Memory B cell (primary cell): ENCODE data around the gene ACSF3.
"Not testable (repeated sequence)": the region's sequence is repeated elsewhere in the genome, so short reads cannot be mapped to it uniquely, and the experiment has no call there.

Source experiments
- ATAC-seq: fragments of 150-1000 bp; cut with Tn5 transposase; 2 replicates; pipeline ENCODE4 v1.10.0; 2021; ENCODE audit warnings: low read depth, mild to moderate bottlenecking, moderate library complexity
- DNase-seq, 2 donors: peaks; one replicate each; pipeline ENCODE4 v3.0.0; 2022; ENCODE audit warnings: low spot score in 2 of 2
- H3K27ac Mint-ChIP-seq: one replicate; pipeline ENCODE4 v1.8.0; 2022; ENCODE audit warnings: mild to moderate bottlenecking, moderate library complexity, mixed read lengths
- H3K27me3 Mint-ChIP-seq: one replicate; pipeline ENCODE4 v1.8.0; 2022; ENCODE audit warnings: mixed read lengths
- H3K36me3 Mint-ChIP-seq: one replicate; pipeline ENCODE4 v1.8.0; 2022; ENCODE audit warnings: mild to moderate bottlenecking, mixed read lengths
- H3K4me1 Mint-ChIP-seq: one replicate; pipeline ENCODE4 v1.8.0; 2022; ENCODE audit warnings: mixed read lengths
- H3K4me3 Mint-ChIP-seq: one replicate; pipeline ENCODE4 v1.8.0; 2022; ENCODE audit warnings: mild to moderate bottlenecking, moderate library complexity, mixed read lengths
- H3K9me3 Mint-ChIP-seq: one replicate; pipeline ENCODE4 v1.8.0; 2022; ENCODE audit warnings: mixed read lengths

Gene ACSF3

GRCh38 chr16:89187032-89187769 lies 93.5 kb downstream of the ACSF3 start:
- Mint-ChIP-seq H3K27me3 (no peaks in the 10 kb centered on the region), H3K36me3 (no peaks in the 10 kb centered on the region), H3K27ac (no peak overlapping the region), H3K9me3 (no peaks in the 10 kb centered on the region), H3K4me1 (peaks cover 3% of the 10 kb centered on the region), H3K4me3 (no peak overlapping the region)
- ATAC-seq (peak; percentile 60), DNase-seq (no peak)

GRCh38 chr16:89187770-89188392 lies 94.2 kb downstream of the ACSF3 start:
- Mint-ChIP-seq H3K27me3 (no peaks in the 10 kb centered on the region), H3K36me3 (no peaks in the 10 kb centered on the region), H3K27ac (no peak overlapping the region), H3K4me1 (peaks cover 3% of the 10 kb centered on the region), H3K4me3 (no peak overlapping the region), H3K9me3 (no peaks in the 10 kb centered on the region)
- DNase-seq (no peak), ATAC-seq (no peak)

- H3K27ac Mint-ChIP-seq, H3K4me1 Mint-ChIP-seq, H3K27me3 Mint-ChIP-seq: not testable (repeated sequence)
Observed at GRCh38 chr16:89188471-89189357, 95.1 kb downstream of the ACSF3 start.

GRCh38 chr16:89189358-89190025 lies 95.8 kb downstream of the ACSF3 start:
- Mint-ChIP-seq H3K27ac (no peak overlapping the region), H3K4me3 (no peak overlapping the region), H3K36me3 (no peaks in the 10 kb centered on the region), H3K9me3 (no peaks in the 10 kb centered on the region), H3K4me1 (peaks cover 3% of the 10 kb centered on the region), H3K27me3 (no peaks in the 10 kb centered on the region)
- no peak for DNase-seq
- ATAC-seq, result no peak

More at GRCh38 chr16:89188471-89189357, 95.1 kb downstream of the ACSF3 start:
- not testable (repeated sequence) for H3K9me3 Mint-ChIP-seq, H3K36me3 Mint-ChIP-seq, H3K4me3 Mint-ChIP-seq, ATAC-seq, DNase-seq

GRCh38 chr16:89190150-89190958 lies 96.7 kb downstream of the ACSF3 start:
- Mint-ChIP-seq H3K27ac (no peak overlapping the region), H3K36me3 (no peaks in the 10 kb centered on the region), H3K4me3 (no peak overlapping the region), H3K4me1 (peaks cover 3% of the 10 kb centered on the region), H3K9me3 (no peaks in the 10 kb centered on the region), H3K27me3 (no peaks in the 10 kb centered on the region)
- DNase-seq, result no peak
- no peak for ATAC-seq

- Mint-ChIP-seq H3K9me3 (no peaks in the 10 kb centered on the region), H3K27me3 (no peaks in the 10 kb centered on the region), H3K4me1 (peaks cover 3% of the 10 kb centered on the region), H3K36me3 (no peaks in the 10 kb centered on the region), H3K27ac (no peak overlapping the region), H3K4me3 (peak overlapping the region; percentile 19)
- DNase-seq, result no peak
- no peak for ATAC-seq
Observed at GRCh38 chr16:89191033-89191900, 97.6 kb downstream of the ACSF3 start.

- Mint-ChIP-seq H3K4me1 (peaks cover 3% of the 10 kb centered on the region), H3K27ac (no peak overlapping the region), H3K9me3 (no peaks in the 10 kb centered on the region), H3K4me3 (no peak overlapping the region), H3K36me3 (no peaks in the 10 kb centered on the region), H3K27me3 (no peaks in the 10 kb centered on the region)
- ATAC-seq (no peak), DNase-seq (no peak)
Observed at GRCh38 chr16:89191901-89192185, 98.2 kb downstream of the ACSF3 start.

GRCh38 chr16:89192186-89192955 lies 98.7 kb downstream of the ACSF3 start:
- not testable (repeated sequence) for H3K27me3 Mint-ChIP-seq, H3K27ac Mint-ChIP-seq, H3K4me1 Mint-ChIP-seq, H3K4me3 Mint-ChIP-seq, H3K9me3 Mint-ChIP-seq, H3K36me3 Mint-ChIP-seq
- DNase-seq (peak in 1 of 2 donors; percentile 61), ATAC-seq (peak; percentile 50)

- Mint-ChIP-seq H3K4me1 (peaks cover 3% of the 10 kb centered on the region), H3K9me3 (no peaks in the 10 kb centered on the region), H3K27me3 (peaks cover 2% of the 10 kb centered on the region), H3K36me3 (no peaks in the 10 kb centered on the region), H3K27ac (no peak overlapping the region), H3K4me3 (no peak overlapping the region)
- ATAC-seq (peak; percentile 36), DNase-seq (no peak)
Observed at GRCh38 chr16:89192956-89193575, 99.4 kb downstream of the ACSF3 start.

- peaks cover 3% of the 10 kb centered on the region for H3K4me1 Mint-ChIP-seq
- H3K27me3 Mint-ChIP-seq, result peaks cover 2% of the 10 kb centered on the region
- ATAC-seq (no peak), DNase-seq (no peak)
- H3K36me3 Mint-ChIP-seq, result no peaks in the 10 kb centered on the region
- H3K4me3 Mint-ChIP-seq, result no peak overlapping the region
- no peaks in the 10 kb centered on the region for H3K9me3 Mint-ChIP-seq
- H3K27ac Mint-ChIP-seq, result no peak overlapping the region
Observed at GRCh38 chr16:89193576-89194293, 100.1 kb downstream of the ACSF3 start.
